Activated CD4-positive, CD25-positive, alpha-beta regulatory T cell treated with anti-CD3 and anti-CD28 coated beads, Interleukin-2, amount 50 U/mL, for 24 hours (primary cell): ENCODE results near the gene HGS.

Experiments
- ATAC-seq, 2 donors: fragments of 150-1000 bp; cut with Tn5 transposase; one replicate each; pipeline ENCODE4 v1.10.0; 2021; ENCODE audit warnings: mild to moderate bottlenecking in 1 of 2, moderate library complexity in 1 of 2

The HGS gene, protein sequence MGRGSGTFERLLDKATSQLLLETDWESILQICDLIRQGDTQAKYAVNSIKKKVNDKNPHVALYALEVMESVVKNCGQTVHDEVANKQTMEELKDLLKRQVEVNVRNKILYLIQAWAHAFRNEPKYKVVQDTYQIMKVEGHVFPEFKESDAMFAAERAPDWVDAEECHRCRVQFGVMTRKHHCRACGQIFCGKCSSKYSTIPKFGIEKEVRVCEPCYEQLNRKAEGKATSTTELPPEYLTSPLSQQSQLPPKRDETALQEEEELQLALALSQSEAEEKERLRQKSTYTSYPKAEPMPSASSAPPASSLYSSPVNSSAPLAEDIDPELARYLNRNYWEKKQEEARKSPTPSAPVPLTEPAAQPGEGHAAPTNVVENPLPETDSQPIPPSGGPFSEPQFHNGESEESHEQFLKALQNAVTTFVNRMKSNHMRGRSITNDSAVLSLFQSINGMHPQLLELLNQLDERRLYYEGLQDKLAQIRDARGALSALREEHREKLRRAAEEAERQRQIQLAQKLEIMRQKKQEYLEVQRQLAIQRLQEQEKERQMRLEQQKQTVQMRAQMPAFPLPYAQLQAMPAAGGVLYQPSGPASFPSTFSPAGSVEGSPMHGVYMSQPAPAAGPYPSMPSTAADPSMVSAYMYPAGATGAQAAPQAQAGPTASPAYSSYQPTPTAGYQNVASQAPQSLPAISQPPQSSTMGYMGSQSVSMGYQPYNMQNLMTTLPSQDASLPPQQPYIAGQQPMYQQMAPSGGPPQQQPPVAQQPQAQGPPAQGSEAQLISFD

DNA sequence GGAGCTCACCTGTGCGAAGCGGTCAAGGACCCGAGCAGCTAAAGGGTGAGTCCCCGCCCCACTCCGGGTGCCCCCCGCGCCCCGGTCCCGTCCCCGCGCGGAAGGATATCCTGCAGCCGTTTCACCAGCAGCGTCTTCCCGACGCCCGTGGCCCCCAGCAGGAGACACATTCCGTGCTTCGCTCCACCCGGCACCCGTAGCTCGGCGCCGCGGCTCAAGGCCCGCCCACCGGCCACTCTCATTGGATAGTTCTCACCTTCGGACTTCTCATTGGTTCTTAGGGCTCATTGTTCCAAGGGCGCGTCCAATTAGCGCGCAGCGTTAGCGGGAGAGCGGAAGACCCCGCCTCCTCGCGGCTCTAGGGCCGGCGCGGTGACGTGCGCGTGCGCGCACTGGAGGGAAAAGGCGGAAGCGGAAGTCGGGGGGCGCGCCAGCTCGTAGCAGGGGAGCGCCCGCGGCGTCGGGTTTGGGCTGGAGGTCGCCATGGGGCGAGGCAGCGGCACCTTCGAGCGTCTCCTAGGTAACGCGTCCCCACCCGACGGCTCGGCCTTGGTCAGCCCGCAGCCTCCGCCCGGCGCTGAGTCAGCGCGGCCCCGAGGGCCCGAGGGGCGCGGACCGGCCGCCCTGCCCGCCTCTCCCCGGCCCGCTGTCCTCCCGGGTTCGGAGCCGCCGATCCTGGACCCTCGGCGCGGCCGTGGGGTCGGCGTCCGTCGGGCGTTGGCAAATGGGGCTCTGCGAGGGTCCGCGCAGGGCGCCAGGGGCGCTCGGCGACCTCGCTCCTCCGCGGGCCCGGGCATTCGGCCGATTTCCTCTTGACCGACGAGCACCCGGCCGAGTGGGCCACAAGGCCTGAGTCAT lies at the start of gene HGS, which contains the start of gene ARL16:
Gene HGS (plus strand): TSS at position 428 of the 858 bp plus-strand sequence. CDS start 56 bp downstream, at position 484.
Gene ARL16 (minus strand): TSS at position 214 of the 858 bp plus-strand sequence. CDS start 44 bp downstream, at position 170.
- ATAC-seq: peak; percentile 95 to 96

DNA sequence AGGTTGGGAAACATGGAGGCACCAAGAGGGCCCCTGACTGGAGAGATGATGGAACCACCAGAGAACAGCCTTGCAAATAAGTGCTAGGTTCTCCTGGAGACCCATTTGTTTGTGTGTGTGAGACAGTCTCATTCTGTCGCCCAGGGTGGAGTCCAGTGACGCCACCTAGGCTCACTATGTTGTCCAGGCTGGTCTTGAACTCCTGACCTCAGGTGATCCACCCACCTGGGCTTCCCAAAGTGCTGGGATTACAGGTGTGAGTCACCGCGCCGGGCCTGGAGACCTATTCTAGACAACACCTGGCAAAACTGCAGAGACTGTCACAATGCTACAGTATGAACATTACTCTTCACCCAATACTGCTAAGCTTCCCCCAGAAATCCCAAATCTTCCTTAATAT lies 48.4 kb upstream of the HGS start:
- no peak for ATAC-seq

DNA sequence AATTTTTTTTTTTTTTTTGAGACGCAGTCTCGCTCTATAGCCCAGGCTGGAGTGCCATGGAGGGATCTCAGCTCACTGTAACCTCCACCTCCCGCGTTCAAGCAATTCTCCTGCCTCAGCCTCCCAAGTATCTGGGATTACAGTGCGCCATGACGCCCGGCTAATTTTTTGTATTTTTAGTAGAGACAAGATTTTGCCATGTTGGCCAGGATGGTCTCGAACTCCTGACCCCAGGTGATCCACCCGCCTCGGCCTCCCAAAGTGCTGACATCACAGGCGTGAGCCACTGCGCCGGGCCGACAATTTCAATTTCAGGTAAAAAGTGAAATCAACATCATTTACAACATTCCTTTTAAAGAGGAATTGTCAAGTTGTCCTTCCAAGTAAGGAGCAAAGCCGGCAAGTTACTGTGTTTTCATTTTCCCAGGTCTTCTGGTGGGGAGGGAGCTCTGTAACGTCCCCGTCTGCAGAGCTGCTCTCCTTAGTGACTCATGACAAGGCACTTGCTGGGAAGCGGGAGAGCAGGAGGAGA lies 47.8 kb upstream of the HGS start:
- peak; percentile 6 to 10 for ATAC-seq

DNA sequence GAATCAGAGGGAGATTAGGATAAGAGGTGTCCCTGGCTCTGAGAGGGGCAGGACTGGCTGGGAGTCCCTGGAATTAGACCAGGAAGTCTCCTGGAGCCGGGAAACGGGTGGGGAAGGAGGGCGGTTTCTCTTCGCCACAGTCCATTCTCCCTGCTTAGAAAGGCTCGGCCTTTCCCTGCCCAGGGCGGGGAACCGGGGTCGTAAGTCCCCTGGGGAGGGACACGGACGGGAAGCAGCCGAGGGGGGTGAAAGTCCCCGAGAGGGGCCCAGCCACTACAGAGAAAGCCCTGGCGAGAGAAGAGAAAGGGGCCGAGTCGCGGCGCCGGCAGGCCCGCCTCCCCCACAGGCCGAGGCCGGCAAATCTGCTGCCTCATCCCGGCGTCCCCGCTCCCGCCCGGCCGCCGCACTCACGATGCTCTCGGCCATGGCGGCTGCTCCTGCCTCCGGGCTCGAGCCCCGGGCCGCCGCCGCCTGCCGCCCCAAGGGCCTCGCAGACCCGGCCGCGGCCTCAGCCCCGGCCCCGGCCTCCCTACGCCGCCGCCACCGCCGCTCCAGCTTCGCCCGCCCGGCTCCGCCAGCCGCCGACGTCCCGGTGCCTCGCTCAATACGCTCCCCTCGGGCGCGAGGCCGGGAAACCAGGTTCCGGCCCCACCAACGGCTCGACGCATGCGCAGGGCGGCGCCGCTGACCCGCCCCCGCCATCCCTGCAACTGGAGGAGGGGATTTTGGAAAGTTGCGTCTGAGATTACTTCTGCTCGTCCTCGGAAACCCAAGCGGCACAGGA lies 47.1 kb upstream of the HGS start, which contains the start of the genes NPLOC4 and TSPAN10:
Gene NPLOC4 (minus strand): TSS at position 608 of the 784 bp plus-strand sequence. CDS start 182 bp downstream, at position 426.
Gene TSPAN10 (plus strand): TSS at position 692 of the 784 bp plus-strand sequence. CDS start 5,217 bp downstream, outside the sequence.
- peak; percentile 90 to 91 for ATAC-seq

DNA sequence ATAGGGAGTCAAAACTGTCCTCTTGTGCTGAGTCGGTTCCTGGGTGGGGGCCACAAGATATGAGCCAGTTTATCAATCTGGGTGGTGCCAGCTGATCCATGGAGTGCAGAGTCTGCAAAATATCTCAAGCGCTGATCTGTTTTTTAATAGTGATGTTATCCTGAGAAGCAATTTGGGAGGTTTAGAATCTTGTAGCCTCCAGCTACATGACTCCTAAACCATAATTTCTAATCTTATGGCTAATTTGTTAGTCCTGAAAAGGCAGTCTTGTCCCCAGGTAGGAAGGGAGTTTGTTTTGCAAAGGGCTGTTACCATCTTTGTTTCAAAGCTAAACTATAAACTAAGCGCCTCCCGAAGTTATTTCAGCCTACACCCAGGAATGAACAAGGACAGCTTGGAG lies 45.1 kb upstream of the HGS start:
- no peak for ATAC-seq

DNA sequence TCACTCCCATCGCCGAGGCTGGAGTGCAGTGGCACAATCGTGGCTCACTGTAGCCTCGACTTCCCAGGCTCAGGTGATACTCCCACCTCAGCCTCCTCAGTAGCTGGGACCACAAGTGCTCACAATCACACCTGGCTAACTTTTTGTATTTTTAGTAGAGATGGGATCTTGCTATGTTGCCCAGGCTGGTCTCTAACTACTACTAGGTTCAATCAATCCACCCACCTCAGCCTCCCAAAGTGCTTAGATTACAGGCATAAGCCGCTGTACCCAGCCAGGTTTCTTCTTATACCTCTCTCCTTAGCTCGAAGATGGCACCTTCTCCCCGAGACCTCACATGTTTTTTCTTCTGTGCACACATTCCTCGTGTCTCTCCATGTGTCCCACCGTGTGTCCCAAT lies 43.8 kb upstream of the HGS start:
- ATAC-seq: no peak

DNA sequence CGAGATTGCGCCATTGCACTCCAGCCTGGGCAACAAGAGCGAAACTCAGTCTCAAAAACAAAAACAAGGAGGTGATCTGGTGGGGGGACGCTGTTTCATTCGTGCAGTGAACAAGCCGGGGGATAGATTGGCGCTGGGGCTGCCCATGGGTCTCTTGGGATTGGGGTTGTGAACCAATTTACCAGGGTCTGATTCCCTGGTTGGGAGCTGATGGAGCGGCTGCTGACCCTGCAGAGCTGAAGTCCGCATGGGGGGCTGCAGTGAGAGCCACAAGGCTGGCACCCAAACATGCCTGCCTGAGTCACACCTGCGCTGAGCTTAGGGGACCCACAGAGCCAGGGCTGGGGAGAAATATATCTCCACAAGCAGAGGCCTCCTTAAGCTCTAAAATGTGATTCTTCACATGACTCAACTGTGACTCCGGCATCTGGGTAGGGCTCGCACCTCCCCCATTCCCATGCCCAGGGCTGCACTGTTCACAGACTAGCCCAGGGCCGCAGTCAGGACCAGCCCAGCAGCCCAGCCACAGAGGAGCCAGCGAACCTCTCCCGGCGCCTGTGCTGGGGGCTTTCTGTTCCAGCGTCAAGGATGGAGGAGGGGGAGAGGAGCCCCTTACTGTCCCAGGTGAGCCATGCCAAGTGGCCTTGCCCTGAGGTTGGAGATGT lies 41.9 kb upstream of the HGS start:
- ATAC-seq: no peak

DNA sequence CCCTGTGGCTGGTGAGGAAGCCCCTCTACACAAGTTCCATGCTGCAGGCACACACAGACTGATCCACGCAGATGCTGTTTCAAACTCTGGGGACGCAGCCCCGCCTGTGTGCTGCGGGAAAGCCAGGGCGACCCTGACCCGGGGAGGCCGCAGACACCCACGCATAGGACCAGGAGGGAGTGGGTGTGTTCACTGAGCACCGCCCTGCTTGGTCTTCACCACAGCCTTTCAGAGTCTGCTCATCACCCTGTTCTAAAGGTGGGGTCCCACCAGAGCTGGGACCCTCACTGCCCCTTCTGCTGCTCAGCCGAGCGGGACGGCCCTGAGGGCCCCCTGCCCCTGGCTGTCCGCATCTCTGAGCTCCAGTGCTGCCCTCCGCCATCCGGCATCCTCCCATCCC lies 39.3 kb upstream of the HGS start:
- no peak for ATAC-seq

DNA sequence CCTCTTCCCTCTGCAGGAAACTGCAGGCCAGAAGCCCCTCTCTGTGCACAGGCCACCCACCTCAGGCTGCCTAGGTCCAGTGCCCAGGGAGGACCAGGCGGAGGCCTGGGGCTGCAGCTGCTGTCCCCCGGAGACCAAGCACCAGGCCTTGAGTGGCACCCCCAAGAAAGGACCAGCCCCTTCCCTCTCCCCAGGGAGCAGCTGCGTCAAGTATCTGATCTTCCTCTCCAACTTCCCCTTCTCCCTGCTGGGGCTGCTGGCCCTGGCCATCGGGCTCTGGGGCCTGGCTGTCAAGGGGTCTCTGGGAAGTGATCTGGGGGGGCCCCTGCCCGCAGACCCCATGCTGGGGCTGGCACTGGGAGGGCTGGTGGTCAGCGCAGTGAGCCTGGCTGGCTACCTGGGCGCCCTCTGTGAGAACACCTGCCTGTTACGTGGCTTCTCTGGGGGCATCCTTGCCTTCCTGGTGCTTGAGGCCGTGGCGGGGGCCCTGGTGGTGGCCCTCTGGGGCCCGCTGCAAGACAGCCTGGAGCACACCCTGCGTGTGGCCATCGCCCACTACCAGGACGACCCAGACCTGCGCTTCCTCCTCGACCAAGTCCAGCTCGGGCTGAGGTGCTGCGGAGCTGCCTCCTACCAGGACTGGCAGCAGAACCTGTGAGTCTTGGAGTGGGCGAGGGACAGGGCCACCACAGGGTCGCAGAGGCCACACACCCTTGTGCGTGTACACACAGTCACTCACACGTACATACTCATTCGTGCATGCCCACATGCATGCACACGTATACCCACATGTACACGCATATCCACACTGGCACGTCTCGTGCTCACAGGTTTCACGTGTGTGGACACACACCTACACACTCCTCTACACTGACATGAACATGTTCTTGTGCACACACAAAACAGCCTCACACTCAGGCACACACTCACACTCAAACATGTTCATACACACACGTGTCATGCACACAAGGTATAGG lies 38.5 kb upstream of the HGS start:
- ATAC-seq: no peak

DNA sequence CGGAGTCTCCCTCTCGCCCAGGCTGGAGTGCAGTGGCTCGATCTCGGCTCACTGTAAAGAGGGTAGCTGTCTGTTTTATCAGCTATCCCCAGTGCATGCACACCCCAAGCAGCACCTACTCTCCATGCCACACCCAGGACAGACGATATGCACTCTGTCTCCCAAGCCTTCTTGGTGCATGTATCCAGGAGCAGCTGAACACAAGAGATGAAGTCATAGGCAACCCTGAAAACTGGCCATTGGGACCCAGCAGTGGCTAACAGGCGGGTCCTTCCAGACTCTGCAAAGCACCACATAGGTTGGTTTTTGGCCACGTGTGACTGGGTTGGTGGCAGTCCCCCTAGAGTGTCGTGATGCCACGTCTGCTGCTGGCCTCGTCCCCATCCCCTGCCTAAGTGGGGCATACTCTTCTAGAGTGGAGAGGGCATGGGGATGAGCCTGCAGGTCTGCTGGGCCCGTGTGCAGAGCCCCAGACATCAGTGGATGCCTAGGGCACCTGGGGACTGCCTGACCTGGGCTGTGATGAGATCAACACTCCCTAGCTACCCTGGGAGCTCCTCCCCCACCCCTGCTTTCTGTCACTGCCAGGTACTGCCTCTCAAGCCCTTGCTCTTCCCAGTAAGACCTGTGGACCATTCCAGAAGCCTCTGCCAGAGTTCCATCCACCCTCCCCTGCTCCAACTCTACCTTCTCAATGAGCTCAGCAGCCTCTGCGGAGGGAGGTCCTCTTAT lies 36.8 kb upstream of the HGS start:
- no peak for ATAC-seq

DNA sequence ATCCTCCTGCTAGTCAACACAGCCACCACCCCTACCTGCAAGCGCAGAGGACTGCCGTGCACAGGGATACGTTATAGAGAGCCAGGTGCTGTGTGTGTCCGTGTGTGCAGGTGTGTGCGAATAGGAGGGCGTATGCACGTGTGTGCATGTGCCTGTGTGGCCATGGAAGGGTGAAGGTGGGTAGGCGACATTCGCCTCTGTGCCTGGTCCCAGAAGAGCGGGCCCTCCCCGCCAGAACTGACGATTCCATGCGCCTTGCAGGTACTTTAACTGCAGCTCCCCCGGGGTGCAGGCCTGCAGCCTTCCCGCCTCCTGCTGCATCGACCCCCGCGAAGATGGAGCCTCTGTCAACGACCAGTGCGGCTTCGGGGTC lies 36.2 kb upstream of the HGS start:
- no peak for ATAC-seq

DNA sequence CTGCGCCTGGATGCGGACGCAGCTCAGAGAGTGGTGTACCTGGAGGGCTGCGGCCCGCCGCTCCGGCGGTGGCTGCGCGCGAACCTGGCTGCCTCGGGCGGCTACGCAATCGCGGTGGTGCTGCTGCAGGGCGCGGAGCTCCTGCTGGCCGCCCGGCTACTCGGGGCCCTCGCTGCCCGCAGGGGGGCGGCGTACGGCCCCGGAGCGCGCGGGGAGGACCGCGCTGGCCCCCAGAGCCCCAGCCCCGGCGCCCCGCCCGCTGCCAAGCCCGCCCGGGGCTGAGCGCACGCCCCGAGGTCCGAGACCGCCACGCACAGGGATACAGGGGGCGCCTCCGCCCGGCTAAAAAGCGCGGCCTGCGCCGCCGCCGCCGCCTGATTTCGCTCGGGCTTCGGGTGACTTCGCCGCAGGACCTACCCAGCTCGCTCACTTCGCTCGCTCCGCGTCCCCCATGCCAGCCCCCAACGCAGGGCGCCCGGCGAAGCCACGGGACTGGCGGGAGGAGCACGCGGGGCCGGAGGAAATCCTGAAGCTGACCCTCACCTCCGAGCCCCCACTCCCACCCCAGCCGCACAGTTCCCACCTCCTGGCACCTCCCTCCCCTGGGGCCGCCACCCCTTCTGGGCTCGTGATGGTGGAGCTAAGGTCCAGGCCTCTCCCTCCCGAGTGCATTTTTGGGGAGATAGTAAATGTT lies 35.7 kb upstream of the HGS start:
- no peak for ATAC-seq

DNA sequence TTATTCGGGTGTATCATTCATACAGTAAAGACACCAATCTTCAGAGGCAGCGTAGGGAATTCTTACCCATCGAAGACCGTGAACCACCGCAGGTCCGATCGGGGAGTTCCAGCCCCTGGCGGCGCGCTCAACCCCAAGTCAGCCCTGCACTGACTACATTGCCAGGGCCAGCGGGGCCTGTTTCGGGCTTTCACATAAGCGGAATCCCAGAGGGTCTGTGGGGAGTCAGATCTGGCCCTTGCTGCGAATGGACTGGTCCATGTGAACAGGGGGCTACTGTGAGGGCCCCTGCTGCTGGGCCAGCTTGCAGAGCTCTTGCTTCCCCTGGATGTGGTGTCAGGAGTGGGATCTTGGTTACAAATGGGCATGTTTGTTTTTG lies 35.1 kb upstream of the HGS start:
- no peak for ATAC-seq

DNA sequence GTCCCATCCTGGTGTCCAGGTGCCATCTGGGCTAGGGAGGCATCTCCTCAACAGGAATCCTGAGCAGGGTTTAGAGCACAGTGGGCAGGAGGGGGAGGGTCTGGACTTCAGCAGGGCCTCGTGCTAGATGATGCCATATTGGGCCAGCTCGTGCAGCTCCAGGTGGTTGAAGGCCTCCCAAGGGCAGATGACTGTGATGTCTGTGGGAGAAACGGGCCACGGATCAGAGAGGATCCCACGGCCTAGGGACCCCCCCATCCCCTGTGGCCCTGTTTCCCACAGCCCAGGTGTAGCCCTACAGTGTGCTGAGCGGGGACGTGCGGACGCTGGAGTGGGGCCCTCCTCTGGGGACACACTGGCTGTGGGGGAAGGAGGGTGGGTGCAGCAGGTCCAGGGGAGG lies 32.9 kb upstream of the HGS start:
- no peak for ATAC-seq

DNA sequence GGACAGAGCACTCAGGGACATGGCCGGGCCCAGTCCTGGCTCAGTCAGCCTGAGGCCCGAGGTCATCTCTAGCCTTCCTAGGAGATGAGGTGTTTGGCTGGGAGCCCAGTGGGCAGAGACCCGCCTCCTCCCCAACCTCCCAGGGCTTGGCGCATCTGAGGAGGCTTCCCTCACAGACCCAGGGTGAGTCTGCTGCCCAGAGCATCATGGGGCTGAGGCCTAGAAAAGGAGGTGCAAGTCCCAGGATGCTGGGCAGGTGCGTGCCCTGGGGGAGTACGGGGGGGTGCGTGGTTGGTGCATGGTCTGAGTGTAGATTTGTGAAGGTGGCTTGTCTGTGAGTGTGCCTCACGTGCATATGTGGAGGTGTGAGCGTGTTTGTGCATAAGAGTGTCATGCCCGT lies 32.1 kb upstream of the HGS start:
- ATAC-seq: no peak

DNA sequence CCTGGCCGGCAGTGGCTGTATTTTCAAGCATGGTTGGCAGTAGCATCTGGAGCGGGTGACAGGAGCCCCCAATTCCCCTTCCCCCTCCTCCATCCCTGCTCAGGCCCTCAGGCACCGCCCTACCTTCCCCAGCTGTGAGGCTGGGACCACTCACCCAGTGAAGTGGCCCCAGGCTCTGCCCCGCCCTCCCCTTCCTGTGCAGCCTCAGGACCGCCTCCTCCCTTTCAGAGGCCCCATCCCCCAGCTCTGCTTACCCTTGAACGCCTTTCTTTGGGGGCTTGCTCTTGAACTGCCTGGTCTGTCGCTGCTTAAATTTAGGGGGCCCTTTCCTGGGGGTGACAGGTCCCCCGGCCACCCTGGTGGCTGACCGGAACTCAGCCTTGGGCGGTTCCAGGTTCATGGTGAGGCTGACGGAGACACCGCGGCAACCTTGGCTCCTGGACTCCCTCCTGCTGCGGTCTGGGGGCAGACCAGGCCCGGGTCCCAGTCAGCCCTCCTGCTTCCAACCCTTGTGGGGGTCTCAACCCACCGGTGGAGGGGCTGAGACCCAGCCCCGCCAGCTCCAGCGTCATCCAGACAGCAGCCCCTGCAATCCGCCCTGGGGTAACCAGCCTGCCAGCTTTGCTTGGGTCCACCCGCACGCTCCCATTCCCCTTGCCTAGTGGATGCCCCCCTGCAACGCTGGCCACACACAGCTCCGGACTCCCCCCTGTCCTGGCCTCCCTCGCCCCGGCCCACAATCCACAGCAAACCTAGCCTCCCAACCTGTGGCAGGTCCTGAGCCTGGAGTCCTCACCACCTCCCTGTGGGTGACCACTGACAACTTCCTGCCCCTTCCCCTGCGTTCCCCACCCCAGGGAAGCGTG lies 30.7 kb upstream of the HGS start:
- peak; percentile 28 to 38 for ATAC-seq

DNA sequence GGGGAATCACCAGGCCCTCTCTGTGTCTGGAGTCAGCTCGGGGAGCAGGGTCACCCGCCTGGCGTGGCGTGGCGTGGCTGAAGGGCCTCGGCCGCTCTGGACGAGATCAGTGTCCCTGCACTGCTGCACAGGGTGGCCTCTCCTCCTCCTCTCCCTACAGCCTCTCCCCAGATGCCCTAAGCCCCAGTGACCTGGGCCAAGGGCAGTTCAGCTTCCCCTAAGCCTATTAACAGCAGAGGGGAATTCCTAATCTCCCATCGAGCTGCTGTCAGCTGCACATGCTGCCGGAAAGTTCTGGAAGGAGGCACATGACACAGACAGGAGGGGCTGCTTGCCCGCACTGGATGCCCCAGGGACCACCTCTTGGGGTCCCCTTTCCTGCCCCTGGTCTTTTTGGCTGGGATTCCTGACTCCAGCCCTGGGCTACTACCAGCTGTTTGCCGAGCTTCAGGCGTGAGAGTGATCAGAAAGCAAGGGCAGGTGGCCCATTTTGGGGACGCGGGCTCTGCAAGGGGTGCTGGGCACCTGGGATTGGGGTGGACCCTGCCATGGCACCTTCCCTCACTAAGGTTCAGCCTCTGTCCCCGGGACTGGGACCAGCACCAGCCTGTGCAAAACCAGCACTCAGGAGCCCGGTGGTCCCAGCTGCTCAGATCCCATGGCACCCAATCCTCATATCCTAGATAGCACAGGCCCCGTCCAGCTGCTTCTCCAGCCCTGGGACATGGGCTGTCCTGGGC lies 28.3 kb upstream of the HGS start:
- no peak for ATAC-seq
